HG03442 (cell line): ENCODE data around the gene RELCH.
A peak's percentile ranks its signal among the peaks of the same experiment; 100 is the strongest.

Source experiments
- ATAC-seq: cut with Tn5 transposase; IDR thresholded peaks from one replicate; pipeline ENCODE4 v1.9.1; 2021; ENCODE audit warnings: mild to moderate bottlenecking, moderate library complexity; ENCODE audit not compliant: unreplicated experiment

Gene RELCH

DNA sequence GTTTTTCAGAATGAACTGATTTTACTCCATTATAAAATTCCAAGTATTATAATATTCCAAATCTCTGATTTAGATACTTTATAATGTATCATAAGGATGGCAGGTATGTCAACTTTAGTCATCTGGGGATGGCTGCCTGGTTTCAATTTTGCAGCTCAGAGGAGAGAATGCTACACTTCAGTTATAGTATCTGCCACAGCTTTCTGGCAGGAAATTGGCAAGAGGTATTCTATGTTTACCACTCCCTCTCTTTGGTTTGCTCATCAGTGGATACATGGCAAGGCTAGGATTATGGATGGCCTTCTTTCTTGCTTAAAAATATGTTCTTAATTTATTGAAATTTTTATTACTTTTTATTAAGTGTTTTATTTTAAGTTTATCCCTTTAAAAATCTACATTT lies 71.0 kb downstream of the RELCH start:
- no peak for ATAC-seq

- ATAC-seq, result no peak
These were observed 71.6 kb downstream of the RELCH start for GRCh38 chr18:62258616-62259015.

DNA sequence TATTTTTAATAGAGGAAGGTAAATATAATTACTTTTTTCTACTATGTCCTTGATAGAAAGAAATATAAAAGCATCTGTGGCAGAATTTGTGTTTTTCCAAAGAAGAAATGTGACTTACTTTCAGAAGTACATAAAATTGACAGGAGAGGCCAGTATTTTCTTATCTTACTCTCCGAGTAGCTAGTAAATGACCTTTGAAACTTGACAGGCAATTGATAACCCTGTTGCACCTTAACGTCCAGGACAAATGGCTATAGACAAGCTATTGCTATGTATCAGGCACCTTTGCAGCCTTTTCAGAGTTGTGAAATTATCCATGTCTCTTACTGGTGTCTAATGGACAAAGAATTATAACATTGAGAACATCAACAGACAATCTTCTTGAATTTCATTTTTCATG lies 75.0 kb downstream of the RELCH start:
- no peak for ATAC-seq

GRCh38 chr18:62264984-62265383 lies 77.9 kb downstream of the RELCH start:
- no peak for ATAC-seq

GRCh38 chr18:62277045-62277444 lies 90.0 kb downstream of the RELCH start:
- ATAC-seq, result no peak

DNA sequence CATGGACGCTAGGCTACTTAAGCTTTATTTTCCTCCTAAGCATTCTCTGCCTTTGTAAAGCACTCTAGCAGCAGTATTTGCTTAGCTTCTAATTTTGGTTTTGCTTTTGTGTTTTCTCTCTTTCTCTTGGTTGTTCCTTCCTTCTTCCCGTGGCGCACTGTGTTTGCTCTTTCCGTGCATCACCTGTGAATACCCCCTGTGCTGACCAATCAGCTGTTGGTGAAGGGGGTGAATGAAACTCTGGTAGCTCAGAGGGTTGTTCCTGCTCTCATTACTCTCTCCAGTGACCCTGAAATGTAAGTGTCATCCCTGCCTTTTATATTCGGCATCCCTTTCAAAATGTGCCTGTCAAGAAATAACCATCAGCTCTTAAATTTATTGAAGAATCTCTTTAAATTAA lies 92.5 kb downstream of the RELCH start:
- no peak for ATAC-seq

GRCh38 chr18:62280058-62280457 lies 93.0 kb downstream of the RELCH start:
- ATAC-seq, result no peak

DNA sequence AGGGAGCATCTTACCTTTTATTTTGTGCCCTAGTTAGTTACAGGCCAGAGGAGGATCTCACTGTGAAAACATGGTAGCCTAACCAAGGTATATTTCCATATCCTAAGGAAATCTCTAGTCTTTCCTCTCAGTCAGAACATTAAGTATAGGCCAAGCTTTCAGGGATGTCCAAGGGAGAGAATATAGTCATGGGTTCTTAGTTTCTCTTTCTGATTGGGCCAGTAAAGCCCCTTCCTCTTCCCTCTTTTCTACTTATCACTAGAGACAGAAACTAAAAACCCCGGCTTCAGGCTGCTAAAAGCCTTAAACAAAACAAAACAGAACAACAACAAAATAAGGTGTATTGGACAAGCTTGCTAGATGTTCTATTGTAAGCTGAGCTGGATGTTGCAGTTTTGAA lies 93.7 kb downstream of the RELCH start:
- ATAC-seq, result no peak

DNA sequence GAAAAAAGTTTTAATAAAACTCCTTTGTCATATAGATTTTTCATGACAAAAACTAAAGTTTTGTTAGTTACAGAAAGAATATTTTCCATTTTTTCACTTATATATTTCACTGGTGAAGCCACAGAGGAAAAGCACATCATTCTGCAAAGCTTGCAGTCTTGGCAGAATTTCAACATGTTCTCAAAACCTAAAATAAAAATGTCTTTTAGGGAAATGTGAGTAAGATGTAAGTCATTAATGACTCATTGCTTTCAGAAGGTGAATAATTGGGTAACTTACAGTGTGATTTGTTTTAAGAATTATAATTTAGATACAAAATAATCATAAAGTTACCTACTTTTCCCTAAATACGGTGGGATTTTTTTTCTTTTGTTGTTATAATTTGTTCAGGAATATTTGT lies 94.6 kb downstream of the RELCH start:
- no peak for ATAC-seq

GRCh38 chr18:62282188-62282629 lies 95.2 kb downstream of the RELCH start:
- no peak for ATAC-seq

- no peak for ATAC-seq
These were observed 97.6 kb downstream of the RELCH start for GRCh38 chr18:62284637-62285036.

DNA sequence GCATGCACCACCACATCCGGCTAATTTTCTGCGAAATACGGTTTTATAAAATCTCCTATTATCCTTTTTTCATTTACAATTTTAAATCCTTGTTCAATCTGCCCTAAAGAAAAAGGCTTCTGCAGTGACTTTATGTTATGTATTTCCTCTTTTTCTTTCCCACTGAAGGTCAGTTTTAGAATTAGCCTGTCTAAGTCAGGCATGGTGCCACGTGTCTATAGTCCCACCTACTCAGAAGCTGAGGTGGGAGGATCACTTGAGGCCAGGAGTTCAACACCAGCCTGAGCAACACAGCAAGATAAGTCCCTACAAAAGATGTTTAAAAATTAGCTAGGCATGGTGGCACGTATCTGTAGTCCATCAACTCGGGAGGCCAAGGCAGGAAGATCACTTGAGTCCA lies 98.2 kb downstream of the RELCH start:
- ATAC-seq, result no peak

GRCh38 chr18:62287781-62288664 lies 101.0 kb downstream of the RELCH start:
- ATAC-seq, result peak; percentile 35

DNA sequence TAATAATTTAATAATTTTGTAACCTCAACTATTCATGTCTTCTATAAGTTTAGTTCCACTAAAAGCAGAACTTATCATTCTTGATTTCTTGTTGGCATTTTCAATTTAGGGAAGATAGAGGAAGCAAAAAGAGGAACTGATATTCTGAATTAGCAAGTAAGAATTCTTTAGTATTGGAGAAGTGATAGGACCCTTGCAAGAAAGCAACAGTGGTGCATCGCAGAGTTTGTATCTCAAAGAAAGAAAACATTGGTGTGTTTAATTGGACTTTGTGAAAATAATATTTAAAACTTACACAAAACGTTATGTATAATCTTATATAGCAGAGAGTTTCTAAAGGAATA lies 101.6 kb downstream of the RELCH start:
- ATAC-seq, result peak; percentile 48

- ATAC-seq, result peak; percentile 80
These were observed 102.0 kb downstream of the RELCH start for GRCh38 chr18:62289047-62289446.

DNA sequence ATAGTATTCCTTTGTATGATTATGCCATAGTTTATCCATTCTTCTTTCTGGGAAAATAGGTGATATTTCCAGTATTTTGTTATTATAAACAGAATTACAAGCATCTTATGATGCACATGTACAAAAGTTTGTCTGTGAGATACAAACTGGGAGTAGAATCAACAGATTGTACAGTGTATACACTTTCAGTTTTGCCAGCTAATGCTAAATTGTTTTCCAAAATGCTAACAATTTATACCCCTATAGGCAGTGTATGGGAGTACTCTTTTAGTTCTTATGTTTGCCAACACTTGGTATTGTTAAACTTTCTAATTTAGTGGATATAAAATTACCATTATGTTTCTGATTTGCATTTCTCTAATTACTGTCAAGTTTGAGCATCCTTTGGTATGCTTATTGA lies 107.0 kb downstream of the RELCH start:
- ATAC-seq, result no peak

GRCh38 chr18:62300359-62300963 lies 113.4 kb downstream of the RELCH start:
- no peak for ATAC-seq

- ATAC-seq, result no peak
These were observed 114.3 kb downstream of the RELCH start for GRCh38 chr18:62301322-62301721.

GRCh38 chr18:62312851-62313250 lies 125.8 kb downstream of the RELCH start:
- peak; percentile 53 for ATAC-seq

DNA sequence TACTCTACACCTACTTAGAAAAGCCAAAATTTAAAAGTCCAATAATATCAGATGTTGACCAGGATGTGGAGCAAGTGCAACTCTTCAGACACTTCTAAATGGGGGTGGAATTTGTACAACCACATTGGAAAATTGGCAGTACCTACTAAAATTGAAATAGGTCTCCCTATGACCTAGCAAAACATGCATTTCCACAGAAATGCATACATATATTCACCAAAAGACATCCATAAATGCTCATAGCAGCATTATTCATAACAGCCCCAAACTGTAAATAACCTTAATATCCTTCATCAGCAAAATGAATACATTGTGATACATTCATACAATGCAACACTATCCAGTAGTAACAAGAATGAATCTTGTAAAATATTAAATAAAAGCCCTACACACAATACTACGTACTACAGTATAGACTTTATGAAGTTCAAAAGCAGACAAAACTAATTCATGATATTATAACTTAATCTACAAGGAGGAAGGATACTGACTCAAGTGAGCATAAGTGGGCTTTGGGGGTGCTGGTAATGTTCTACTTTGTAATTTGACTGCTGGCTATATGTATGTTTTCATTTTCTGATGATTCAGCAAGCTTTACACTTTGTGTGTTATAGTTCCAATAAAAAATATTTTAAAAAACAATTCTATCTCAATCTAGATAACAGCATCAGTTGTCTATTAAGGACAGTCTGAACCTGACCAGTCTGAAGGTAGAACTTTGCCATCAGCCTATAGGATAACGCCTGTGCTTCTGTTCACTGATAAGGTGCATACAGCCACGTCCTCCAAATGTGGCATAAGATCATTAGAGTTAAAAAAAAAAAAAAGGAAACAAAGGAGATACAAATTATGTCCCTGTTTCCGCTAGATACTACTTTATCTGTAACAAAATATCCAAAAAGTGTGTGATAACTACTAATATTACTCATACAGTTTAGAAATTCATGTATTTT lies 131.4 kb downstream of the RELCH start:
- ATAC-seq, result no peak

DNA sequence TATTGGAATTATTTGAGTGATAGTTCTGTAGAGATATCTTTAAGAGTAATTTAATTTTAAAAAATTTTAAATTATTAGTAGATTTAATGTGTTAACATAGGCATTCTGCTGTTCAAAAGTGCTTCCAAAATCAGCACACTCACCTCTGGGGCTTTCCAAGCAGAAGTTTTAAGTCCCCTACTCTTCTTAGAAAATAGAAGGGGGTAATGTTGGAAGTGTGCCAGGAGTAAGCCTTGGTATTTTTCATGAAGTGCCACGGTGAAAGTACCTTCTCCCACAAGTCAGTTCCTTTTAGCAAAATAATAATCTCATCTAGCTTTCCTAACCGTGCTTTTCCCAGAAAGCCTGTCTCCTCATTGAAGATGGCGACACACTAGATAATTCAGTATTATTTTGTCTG lies 134.1 kb downstream of the RELCH start:
- no peak for ATAC-seq
